Mesenchymal stem cell (in vitro differentiated cells and primary cell): ENCODE data around the gene NCOR2. TPM values are rescaled to one million over a fixed set of nuclear protein-coding genes. Genes with fewer than 3 reads are reported as not detected.

ENCODE experiments used
- DNase-seq: peaks from one replicate; pipeline ENCODE4 v3.0.0-alpha.2; 2013
- H2AFZ ChIP-seq: one replicate; pipeline ENCODE4 v1.6.1; 2013; ENCODE audit warnings: low read depth, mild to moderate bottlenecking, control low read depth, inconsistent platforms, low read length, moderate library complexity
- H2AK5ac ChIP-seq: 2 replicates; pipeline ENCODE4 v1.6.1; 2013; ENCODE audit warnings: low read length, moderate library complexity, mild to moderate bottlenecking, inconsistent platforms; ENCODE audit not compliant: severe bottlenecking
- H2BK120ac ChIP-seq: one replicate; pipeline ENCODE4 v1.6.1; 2013; ENCODE audit warnings: low read depth, mild to moderate bottlenecking, inconsistent platforms, low read length, moderate library complexity
- H2BK12ac ChIP-seq, 2 experiments: one replicate each; pipeline ENCODE4 v1.6.1; 2013; ENCODE audit warnings: inconsistent platforms in 2 of 2, low read length in 2 of 2, mild to moderate bottlenecking in 2 of 2, moderate library complexity in 2 of 2, control low read depth in 1 of 2
- H2BK15ac ChIP-seq: one replicate; pipeline ENCODE4 v1.6.1; 2013; ENCODE audit warnings: mild to moderate bottlenecking, low read depth, inconsistent platforms; ENCODE audit not compliant: poor library complexity, severe bottlenecking
- H2BK5ac ChIP-seq: 2 replicates; pipeline ENCODE4 v1.6.1; 2013; ENCODE audit warnings: low read depth, mild to moderate bottlenecking, low read length, control low read depth, inconsistent platforms; ENCODE audit not compliant: poor library complexity, severe bottlenecking
- H3K14ac ChIP-seq, 2 experiments: one replicate each; pipeline ENCODE4 v1.6.1; 2013; ENCODE audit warnings: inconsistent platforms in 2 of 2, low read length in 2 of 2, control low read depth in 1 of 2, mild to moderate bottlenecking in 1 of 2, moderate library complexity in 1 of 2
- H3K18ac ChIP-seq, 2 experiments: one replicate each; pipeline ENCODE4 v1.6.1; 2013; ENCODE audit warnings: inconsistent platforms in 2 of 2, low read length in 2 of 2, control low read depth in 1 of 2, low read depth in 1 of 2, mild to moderate bottlenecking in 1 of 2
- H3K23ac ChIP-seq, 2 experiments: one replicate each; pipeline ENCODE4 v1.6.1; 2013; ENCODE audit warnings: inconsistent platforms in 2 of 2, low read length in 2 of 2, mild to moderate bottlenecking in 2 of 2, moderate library complexity in 2 of 2, control low read depth in 1 of 2
- H3K27ac ChIP-seq: 2 replicates; pipeline ENCODE4 v1.5.1; 2013; ENCODE audit warnings: mild to moderate bottlenecking, moderate library complexity, low read length, control low read depth, inconsistent platforms; ENCODE audit not compliant: poor library complexity, severe bottlenecking
- H3K27me3 ChIP-seq, 2 experiments: 2 replicates each; pipeline versions ENCODE4 v1.6.1 to v1.7.0; 2013; ENCODE audit warnings: low read length in 2 of 2, mild to moderate bottlenecking in 2 of 2, moderate library complexity in 2 of 2, control low read depth in 1 of 2, inconsistent platforms in 1 of 2; ENCODE audit not compliant: control insufficient read depth in 1 of 2, insufficient read depth in 1 of 2
- H3K36me3 ChIP-seq, 2 experiments: 2 replicates each; pipeline versions ENCODE4 v1.6.1 to v1.7.0; 2013; ENCODE audit warnings: low read length in 2 of 2, control low read depth in 1 of 2, inconsistent platforms in 1 of 2, low read depth in 1 of 2, mild to moderate bottlenecking in 1 of 2; ENCODE audit not compliant: insufficient read depth in 2 of 2, control insufficient read depth in 1 of 2
- H3K4ac ChIP-seq, 2 experiments: one replicate each; pipeline ENCODE4 v1.6.1; 2013; ENCODE audit warnings: inconsistent platforms in 2 of 2, low read length in 2 of 2, mild to moderate bottlenecking in 2 of 2, moderate library complexity in 2 of 2, control low read depth in 1 of 2, low read depth in 1 of 2
- H3K4me1 ChIP-seq: 2 replicates; pipeline ENCODE4 v1.6.1; 2013; ENCODE audit warnings: low read depth, low read length, control low read depth; ENCODE audit not compliant: control insufficient read depth, insufficient read depth
- H3K4me2 ChIP-seq: 2 replicates; pipeline ENCODE4 v1.6.1; 2013; ENCODE audit warnings: low read length, mild to moderate bottlenecking, inconsistent platforms; ENCODE audit not compliant: poor library complexity, severe bottlenecking
- H3K4me3 ChIP-seq, 2 experiments: 2 replicates each; pipeline versions ENCODE4 v1.5.1 to v1.7.0; 2013; ENCODE audit warnings: low read length in 2 of 2, mild to moderate bottlenecking in 2 of 2, control low read depth in 1 of 2, low read depth in 1 of 2; ENCODE audit not compliant: insufficient read depth in 1 of 2
- H3K79me1 ChIP-seq: replicated peaks from 2 replicates; pipeline ENCODE4 v1.6.1; 2013; ENCODE audit warnings: mild to moderate bottlenecking, control low read depth, low read length, inconsistent platforms; ENCODE audit not compliant: poor library complexity, severe bottlenecking
- H3K9ac ChIP-seq: 2 replicates; pipeline ENCODE4 v1.7.0; 2013; ENCODE audit warnings: mild to moderate bottlenecking, low read length, moderate library complexity
- H3K9me3 ChIP-seq: 2 replicates; pipeline ENCODE4 v1.7.0; 2013; ENCODE audit warnings: mild to moderate bottlenecking, low read length; ENCODE audit not compliant: control insufficient read depth
- H4K8ac ChIP-seq: one replicate; pipeline ENCODE4 v1.6.1; 2013; ENCODE audit warnings: inconsistent platforms, mild to moderate bottlenecking, low read length, moderate library complexity
- H4K91ac ChIP-seq: one replicate; pipeline ENCODE4 v1.6.1; 2013; ENCODE audit warnings: mild to moderate bottlenecking, low read length, inconsistent platforms
- WGBS: methylation state at CpG from one replicate; pipeline ENCODE4 v1.1.7; 2013; ENCODE audit warnings: mixed read lengths; 5-methylcytosine and 5-hydroxymethylcytosine counted together
- polyA plus RNA-seq, 2 experiments: library from polyadenylated mRNA; stranded (reverse); fragments of 200-250 nt; gene quantifications; one replicate each; pipeline ENCODE4 v1.2.3, GENCODE V29; 2013

NCOR2 gene
- polyA plus RNA-seq (2013, experiment 1 of 2): 120 TPM
- 113 TPM for polyA plus RNA-seq (2013, experiment 2 of 2)

GRCh38 chr12:124566997-124567672, at the start of gene NCOR2:
Gene NCOR2 (minus strand): TSS chr12:124567612. CDS start chr12:124495251, 72,361 bp downstream.
- Histone ChIP-seq H3K4me2 (peak within 1 kb of the TSS; percentile 79), H3K14ac (peak within 1 kb of the TSS; percentile 91 to 99), H2BK15ac (peak within 1 kb of the TSS; percentile 99), H3K9ac (peak within 1 kb of the TSS; percentile 89), H2BK12ac (peak within 1 kb of the TSS; percentile 92), H3K9me3 (no peaks in the 10 kb centered on the region), H3K4me1 (peaks cover 40% of the 10 kb centered on the region), H3K4me3 (peak within 1 kb of the TSS; percentile 88 to 91), H3K18ac (peak within 1 kb of the TSS; percentile 95 to 96), H3K36me3 (peaks cover 0 to 12% of the 10 kb centered on the region in 2 experiments), H3K27ac (peak within 1 kb of the TSS; percentile 99), H2AFZ (peak within 1 kb of the TSS; percentile 44), H4K91ac (peak within 1 kb of the TSS; percentile 99), H2BK120ac (peak within 1 kb of the TSS; percentile 98), H3K27me3 (no peaks in the 10 kb centered on the region), H3K23ac (peak within 1 kb of the TSS in 1 of 2 experiments; percentile 82), H4K8ac (peak within 1 kb of the TSS; percentile 97), H3K4ac (peak within 1 kb of the TSS; percentile 97), H3K79me1 (no peaks in the 10 kb centered on the region), H2AK5ac (peak within 1 kb of the TSS; percentile 82), H2BK5ac (peak within 1 kb of the TSS; percentile 99)
- DNase-seq: no peak
- 0% methylated on average over 18 of the region's 106 CpGs for WGBS

DNA sequence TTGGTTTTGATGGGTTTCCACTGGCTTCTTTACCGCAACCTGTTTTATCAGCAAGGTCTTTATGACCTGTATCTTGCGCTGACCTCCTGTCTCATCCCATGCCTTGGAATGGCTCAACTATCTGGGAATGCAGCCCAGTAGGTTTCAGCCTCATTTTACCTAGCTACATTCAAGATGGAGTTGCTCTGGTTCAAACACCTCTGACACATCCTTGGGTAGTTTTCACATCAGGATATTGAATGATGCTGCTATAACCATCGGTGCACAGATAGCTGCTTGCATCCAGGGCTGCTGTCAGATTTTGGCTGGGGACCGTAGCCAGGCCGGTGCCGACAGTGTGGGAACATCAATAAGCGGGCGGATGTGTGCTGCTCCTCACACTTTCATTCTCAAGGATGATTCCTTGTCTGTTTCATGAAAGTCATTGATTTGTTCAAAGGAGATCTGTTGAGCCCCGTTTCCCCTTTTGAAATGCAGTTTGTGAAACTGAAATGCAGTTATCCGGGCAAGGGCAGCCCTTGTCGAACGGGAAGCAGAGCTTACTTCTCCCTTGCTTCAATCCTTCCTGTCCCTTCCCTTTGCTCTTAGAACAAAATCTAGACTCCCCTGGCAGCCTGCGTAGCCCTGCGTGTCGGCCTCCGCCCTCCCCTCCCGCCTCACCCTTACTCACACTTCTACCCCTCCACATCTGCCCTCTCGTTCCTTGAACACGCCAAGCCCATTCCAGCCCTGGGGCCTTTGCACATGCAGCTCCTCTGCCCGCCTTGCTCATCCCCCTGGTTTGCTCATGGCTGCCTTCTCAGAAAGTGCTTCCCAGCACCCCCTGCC, 49.2 kb upstream of the NCOR2 start:
- H3K4ac ChIP-seq: peak overlapping the region in 1 of 2 experiments; percentile 30
- H3K4me1 ChIP-seq: peaks cover 18% of the 10 kb centered on the region
- no peak overlapping the region for H3K9ac ChIP-seq
- H2BK120ac ChIP-seq: no peak overlapping the region
- H3K79me1 ChIP-seq: no peaks in the 10 kb centered on the region
- no peak overlapping the region for H3K4me2 ChIP-seq
- no peak overlapping the region for H2BK5ac ChIP-seq
- H3K27me3 ChIP-seq: peaks cover 0 to 4% of the 10 kb centered on the region in 2 experiments
- H3K14ac ChIP-seq: peak overlapping the region in 1 of 2 experiments; percentile 64
- no peak overlapping the region for H4K91ac ChIP-seq
- H4K8ac ChIP-seq: no peak overlapping the region
- no peak overlapping the region for H3K4me3 ChIP-seq
- 89% methylated on average over 20 of the region's 20 CpGs for WGBS
- no peak for DNase-seq
- peaks cover 9% of the 10 kb centered on the region for H3K9me3 ChIP-seq
- H3K18ac ChIP-seq: peak overlapping the region in 1 of 2 experiments; percentile 28
- no peak overlapping the region for H3K27ac ChIP-seq
- peak overlapping the region in 1 of 2 experiments; percentile 55 for H2BK12ac ChIP-seq
- no peak overlapping the region for H3K23ac ChIP-seq
- H3K36me3 ChIP-seq: no peaks in the 10 kb centered on the region
- no peak overlapping the region for H2AFZ ChIP-seq
- no peak overlapping the region for H2AK5ac ChIP-seq
- H2BK15ac ChIP-seq: peak overlapping the region; percentile 26

DNA sequence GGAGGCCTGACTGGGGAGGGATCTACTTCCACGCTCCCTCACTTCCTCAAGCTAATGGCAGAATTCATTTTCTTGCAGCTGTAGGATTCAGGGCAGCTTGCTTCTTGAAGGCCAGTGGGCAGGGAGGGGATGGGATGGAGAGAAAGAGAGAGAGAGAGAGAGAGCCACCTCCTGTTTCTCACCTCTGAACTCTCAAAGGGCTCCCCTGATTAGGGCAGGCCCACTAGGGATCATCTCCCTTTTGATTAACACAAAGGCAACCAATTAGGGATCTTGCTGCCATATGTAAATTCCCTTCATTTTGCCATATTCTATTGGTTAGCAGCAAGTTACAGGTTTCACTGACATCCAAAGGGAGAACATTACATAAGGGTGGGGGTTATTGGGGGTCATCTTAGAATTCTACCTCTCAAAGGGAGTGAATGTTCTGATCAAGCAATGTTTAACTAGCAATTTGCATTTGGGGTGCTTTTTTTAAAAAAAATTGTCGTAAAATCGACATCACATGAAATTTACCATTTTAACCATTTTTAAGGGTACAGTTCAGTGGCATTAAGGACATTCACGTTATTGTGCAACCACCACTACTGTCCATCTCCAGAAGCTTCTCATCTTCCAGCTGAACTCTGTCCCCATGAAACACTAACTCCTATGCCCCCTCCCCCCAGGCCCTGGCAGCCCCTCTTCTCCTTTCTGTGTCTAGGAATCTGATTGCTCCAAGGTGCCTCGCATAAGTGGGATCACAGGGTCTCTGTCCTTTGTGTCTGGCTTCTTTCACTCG, 47.3 kb upstream of the NCOR2 start:
- no peak overlapping the region for H2BK15ac ChIP-seq
- H4K91ac ChIP-seq: peak overlapping the region; percentile 34
- no peak overlapping the region for H2BK5ac ChIP-seq
- H3K27me3 ChIP-seq: peaks cover 0 to 11% of the 10 kb centered on the region in 2 experiments
- no peak overlapping the region for H3K23ac ChIP-seq
- peaks cover 13% of the 10 kb centered on the region for H3K4me1 ChIP-seq
- H4K8ac ChIP-seq: no peak overlapping the region
- no peaks in the 10 kb centered on the region for H3K79me1 ChIP-seq
- no peak overlapping the region for H3K4me2 ChIP-seq
- no peak overlapping the region for H2AFZ ChIP-seq
- H3K14ac ChIP-seq: no peak overlapping the region
- H2AK5ac ChIP-seq: no peak overlapping the region
- H3K9me3 ChIP-seq: peaks cover 9% of the 10 kb centered on the region
- no peak overlapping the region for H2BK120ac ChIP-seq
- H3K9ac ChIP-seq: no peak overlapping the region
- peak overlapping the region in 1 of 2 experiments; percentile 38 for H2BK12ac ChIP-seq
- H3K27ac ChIP-seq: no peak overlapping the region
- H3K18ac ChIP-seq: peak overlapping the region in 1 of 2 experiments; percentile 13
- no peaks in the 10 kb centered on the region for H3K36me3 ChIP-seq
- H3K4ac ChIP-seq: peak overlapping the region in 1 of 2 experiments; percentile 24
- H3K4me3 ChIP-seq: no peak overlapping the region
- DNase-seq: no peak
- 97% methylated on average over 5 of the region's 6 CpGs for WGBS
